ENCODE measurements around the gene LASP1. TPM values are rescaled to one million over a fixed set of nuclear protein-coding genes. Genes with fewer than 3 reads are reported as not detected.
"Not testable (repeated sequence)": the region's sequence is repeated elsewhere in the genome, so short reads cannot be mapped to it uniquely, and the experiment has no call there.

LASP1 gene
- total and polyA plus RNA-seq, 7 donors, result 8.6 to 20.1 (median 14.6) TPM

DNA sequence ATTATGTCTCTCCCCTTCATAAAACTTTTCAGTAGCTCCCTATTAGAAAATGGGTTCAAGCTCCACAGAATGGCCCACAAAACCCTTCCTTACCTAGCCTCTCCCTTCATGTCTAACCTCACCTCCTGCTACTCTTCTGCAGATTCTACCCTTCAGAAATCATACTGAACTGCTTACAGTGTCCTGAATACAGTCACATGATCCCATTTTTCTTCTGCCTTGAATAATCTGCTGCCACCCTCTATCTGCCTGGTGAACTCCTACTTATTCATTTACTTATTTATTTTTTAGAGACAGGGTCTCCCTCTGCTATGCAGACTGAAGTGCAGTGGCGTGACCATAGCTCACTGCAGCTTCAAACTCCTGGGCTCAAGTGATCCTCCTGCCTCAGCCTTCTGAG is 70.5 kb downstream of the LASP1 start:
- TF ChIP-seq, protein P1, sequence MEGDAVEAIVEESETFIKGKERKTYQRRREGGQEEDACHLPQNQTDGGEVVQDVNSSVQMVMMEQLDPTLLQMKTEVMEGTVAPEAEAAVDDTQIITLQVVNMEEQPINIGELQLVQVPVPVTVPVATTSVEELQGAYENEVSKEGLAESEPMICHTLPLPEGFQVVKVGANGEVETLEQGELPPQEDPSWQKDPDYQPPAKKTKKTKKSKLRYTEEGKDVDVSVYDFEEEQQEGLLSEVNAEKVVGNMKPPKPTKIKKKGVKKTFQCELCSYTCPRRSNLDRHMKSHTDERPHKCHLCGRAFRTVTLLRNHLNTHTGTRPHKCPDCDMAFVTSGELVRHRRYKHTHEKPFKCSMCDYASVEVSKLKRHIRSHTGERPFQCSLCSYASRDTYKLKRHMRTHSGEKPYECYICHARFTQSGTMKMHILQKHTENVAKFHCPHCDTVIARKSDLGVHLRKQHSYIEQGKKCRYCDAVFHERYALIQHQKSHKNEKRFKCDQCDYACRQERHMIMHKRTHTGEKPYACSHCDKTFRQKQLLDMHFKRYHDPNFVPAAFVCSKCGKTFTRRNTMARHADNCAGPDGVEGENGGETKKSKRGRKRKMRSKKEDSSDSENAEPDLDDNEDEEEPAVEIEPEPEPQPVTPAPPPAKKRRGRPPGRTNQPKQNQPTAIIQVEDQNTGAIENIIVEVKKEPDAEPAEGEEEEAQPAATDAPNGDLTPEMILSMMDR (IDR thresholded peaks at IDR 0.05), result no peak
- 92 to 100% (median 96%) methylated on average over 1 of the region's 1 CpG for WGBS, 3 donors
- H3K4me1 ChIP-seq, result no peaks in the 10 kb centered on the region
- no peak for DNase-seq
- no peak for ATAC-seq
- H3K9me3 ChIP-seq, result no peaks in the 10 kb centered on the region
- intact Hi-C loops (cut with DNase I), result no loop called here
- H3K4me3 ChIP-seq, result no peak overlapping the region
- H3K36me3 ChIP-seq (ENCODE audit: insufficient read depth in 1 of 2, low read depth in 1 of 2), result no peaks in the 10 kb centered on the region
- no peaks in the 10 kb centered on the region for H3K27me3 ChIP-seq (ENCODE audit: insufficient read depth in 3 of 3, low read length in 2 of 3)
- no peak overlapping the region for H3K27ac ChIP-seq

DNA sequence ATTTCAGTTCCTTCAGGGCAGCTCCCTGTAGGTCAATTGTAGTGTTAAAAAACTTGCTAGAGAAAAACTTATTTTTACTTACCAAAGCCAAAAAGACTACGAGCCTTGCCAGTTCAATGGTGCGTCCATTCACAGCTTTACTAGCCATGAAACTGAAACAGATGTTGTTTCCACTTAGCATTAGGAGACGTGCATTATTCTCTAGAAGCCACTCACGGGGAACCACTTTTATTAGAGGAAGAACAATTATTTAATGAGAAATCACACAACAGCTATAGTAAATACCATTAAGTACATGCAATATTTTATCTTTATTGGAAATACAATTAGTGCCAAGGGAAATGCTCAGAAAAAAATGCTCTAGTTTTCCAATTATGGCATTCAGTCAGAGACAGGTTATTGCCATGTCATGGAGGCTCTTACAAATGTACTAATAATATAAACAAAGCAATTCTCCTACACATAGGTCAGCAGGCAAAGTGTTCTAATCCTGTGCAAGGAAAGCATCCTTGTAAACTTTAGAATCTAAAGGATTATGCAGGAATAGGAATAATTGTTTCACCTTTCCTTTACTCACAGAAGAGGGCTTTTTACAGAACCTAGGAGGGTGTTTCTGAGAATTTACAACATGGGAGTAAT is 73.0 kb downstream of the LASP1 start:
- no peaks in the 10 kb centered on the region for H3K4me1 ChIP-seq
- H3K27ac ChIP-seq, result no peak overlapping the region
- no peak for DNase-seq
- TF ChIP-seq, protein P1 (IDR thresholded peaks at IDR 0.05), result no peak
- no peaks in the 10 kb centered on the region for H3K9me3 ChIP-seq
- H3K4me3 ChIP-seq, result no peak overlapping the region
- no peak for ATAC-seq
- no peaks in the 10 kb centered on the region for H3K27me3 ChIP-seq (ENCODE audit: insufficient read depth in 3 of 3, low read length in 2 of 3)
- WGBS, 3 donors, result 37 to 55% (median 39%) methylated on average over 4 of the region's 4 CpGs
- intact Hi-C loops (cut with DNase I), result no loop called here
- no peaks in the 10 kb centered on the region for H3K36me3 ChIP-seq (ENCODE audit: insufficient read depth in 1 of 2, low read depth in 1 of 2)

DNA sequence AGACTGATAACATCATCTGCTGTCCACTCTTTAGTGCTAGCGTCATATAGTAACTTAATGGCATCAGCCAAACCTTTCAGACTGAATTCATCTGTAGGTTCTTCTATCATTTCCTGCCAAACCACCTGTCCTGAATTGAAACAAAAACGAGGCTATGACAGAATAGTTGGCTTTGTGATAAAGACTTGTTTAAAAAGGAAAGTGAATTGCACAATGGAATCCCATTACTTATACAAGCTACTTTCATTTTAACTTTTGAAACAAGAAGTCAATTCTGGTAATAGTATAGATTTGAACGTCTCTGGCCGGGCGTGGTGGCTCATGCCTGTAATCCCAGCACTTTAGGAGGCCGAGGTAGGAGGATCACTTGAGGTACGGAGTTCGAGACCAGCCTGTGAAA is 73.7 kb downstream of the LASP1 start:
- no peak for ATAC-seq
- WGBS, 3 donors, result 64 to 73% (median 67%) methylated on average over 8 of the region's 8 CpGs
- DNase-seq, result no peak

DNA sequence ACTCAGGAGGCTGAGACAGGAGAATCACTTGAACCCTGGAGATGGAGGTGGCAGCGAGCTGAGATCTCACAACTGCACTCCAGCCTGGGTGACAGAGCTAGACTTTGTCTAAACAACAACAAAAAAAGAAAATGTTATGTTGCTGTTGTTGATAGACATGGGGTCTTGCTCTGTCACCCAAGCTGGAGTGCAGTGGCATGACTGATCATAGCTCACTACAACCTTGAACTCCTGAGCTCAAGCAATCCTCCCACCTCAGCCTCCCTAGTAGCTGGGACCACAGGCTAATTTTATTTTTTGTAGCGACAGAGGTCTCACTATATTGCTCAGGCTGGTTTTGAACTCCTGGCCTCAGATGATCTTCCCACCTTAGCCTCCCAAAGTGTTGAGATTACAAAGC is 77.3 kb downstream of the LASP1 start:
- 85 to 91% (median 91%) methylated on average over 2 of the region's 2 CpGs for WGBS, 3 donors
- Histone ChIP-seq H3K27me3 (ENCODE audit: insufficient read depth in 3 of 3, low read length in 2 of 3) (no peaks in the 10 kb centered on the region), H3K9me3 (no peaks in the 10 kb centered on the region), H3K4me1 (no peaks in the 10 kb centered on the region), H3K27ac (no peak overlapping the region), H3K36me3 (ENCODE audit: insufficient read depth in 1 of 2, low read depth in 1 of 2) (no peaks in the 10 kb centered on the region), H3K4me3 (no peak overlapping the region)
- TF ChIP-seq, protein P1 (IDR thresholded peaks at IDR 0.05), result no peak
- no peak for ATAC-seq
- DNase-seq, result no peak
- intact Hi-C loops (cut with DNase I), result no loop called here

More for the DNA sequence above, 73.7 kb downstream of the LASP1 start:
- Histone ChIP-seq H3K27me3 (ENCODE audit: insufficient read depth in 3 of 3, low read length in 2 of 3) (no peaks in the 10 kb centered on the region), H3K4me1 (no peaks in the 10 kb centered on the region), H3K27ac (no peak overlapping the region), H3K36me3 (ENCODE audit: insufficient read depth in 1 of 2, low read depth in 1 of 2) (no peaks in the 10 kb centered on the region), H3K9me3 (no peaks in the 10 kb centered on the region), H3K4me3 (no peak overlapping the region)
- TF ChIP-seq, protein P1 (IDR thresholded peaks at IDR 0.05), result no peak
- intact Hi-C loops (cut with DNase I), result no loop called here

DNA sequence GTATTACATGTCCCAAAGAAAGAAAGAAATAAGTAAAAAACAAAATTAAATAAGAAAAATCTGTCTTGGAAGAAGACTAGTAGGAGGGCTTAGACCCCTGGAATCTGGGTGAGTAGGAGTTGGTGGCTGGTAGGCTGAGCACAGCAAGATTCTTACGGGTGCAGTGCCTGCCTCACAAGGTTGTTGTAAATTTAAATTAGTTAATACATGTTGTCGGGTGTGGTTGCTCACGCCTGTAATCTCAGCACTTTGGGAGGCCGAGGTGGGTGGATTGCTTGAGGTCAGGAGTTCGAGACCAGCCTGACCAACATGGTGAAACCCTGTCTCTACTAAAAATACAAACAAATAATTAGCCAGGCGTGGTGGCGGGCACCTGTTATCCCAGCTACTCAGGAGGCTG is 83.9 kb downstream of the LASP1 start:
- H3K9me3 ChIP-seq; intact Hi-C loops (cut with DNase I); H3K36me3 ChIP-seq (ENCODE audit: insufficient read depth in 1 of 2, low read depth in 1 of 2); H3K4me1 ChIP-seq; ATAC-seq; H3K27ac ChIP-seq; DNase-seq; H3K4me3 ChIP-seq; H3K27me3 ChIP-seq (ENCODE audit: insufficient read depth in 3 of 3, low read length in 2 of 3): not testable (repeated sequence)
- 92 to 95% (median 93%) methylated on average over 7 of the region's 7 CpGs for WGBS, 3 donors
